GM12878 (cell line): Measurements from ENCODE around the gene S100A6. TPM values are rescaled to one million over a fixed set of nuclear protein-coding genes. Genes with fewer than 3 reads are reported as not detected.

Experiments used
- ATAC-seq: fragments of 200-7000 bp; cut with Tn5 transposase; 3 replicates; pipeline ENCODE4 v1.9.1; 2020; ENCODE audit warnings: mild to moderate bottlenecking, moderate library complexity
- Bru-seq: library from RNA; stranded (reverse); fragments of 400-500 nt; gene quantifications from one replicate; lab custom pipeline; 2021; lab: Mats Ljungman, UMichigan
- BruChase-seq, 2 experiments: library from RNA; stranded (reverse); fragments of 400-500 nt; gene quantifications; one replicate each; lab custom pipeline; 2021; lab: Mats Ljungman, UMichigan
- BruUV-seq: library from RNA; stranded (reverse); fragments of 400-500 nt; replicated peaks from 2 replicates; lab custom pipeline; 2021; lab: Mats Ljungman, UMichigan
- CTCF ChIA-PET: fragments of 300-600 bp; sonication (Branson Sonifier 250); formaldehyde crosslinking; extraction: SDS; loops from one replicate; lab custom pipeline; 2021; ENCODE audit warnings: inconsistent platforms; lab: Yijun Ruan, JAX
- POLR2A ChIA-PET: fragments of 350-600 bp; formaldehyde crosslinking; extraction: SDS; loops from one replicate; lab custom pipeline; 2021; ENCODE audit warnings: inconsistent platforms; lab: Charles Lee
- RAD21 ChIA-PET: fragments of 300-600 bp; sonication (Branson Sonifier 250); formaldehyde crosslinking; loops from one replicate; lab custom pipeline; 2023; ENCODE audit warnings: antibody characterized with exemption; ENCODE audit not compliant: unreplicated experiment; lab: Charles Lee
- SMC1A ChIA-PET: fragments of 300-600 bp; sonication (Branson Sonifier 250); formaldehyde crosslinking; loops from one replicate; lab custom pipeline; 2023; ENCODE audit not compliant: unreplicated experiment, uncharacterized antibody; lab: Charles Lee
- DNase-seq: peaks from one replicate; pipeline ENCODE4 v3.0.0-alpha.2; 2011; ENCODE audit warnings: low read depth, low spot score
- FAIRE-seq: peaks from 3 replicates; lab custom pipeline; 2011; peaks lifted over from hg19 to GRCh38; lab: Jason Lieb, UNC
- H2AFZ ChIP-seq: 2 replicates; pipeline ENCODE4 v1.6.0; 2011; ENCODE audit warnings: low read depth, low read length, control low read depth; ENCODE audit not compliant: control insufficient read depth
- H3K27ac ChIP-seq: 2 replicates; pipeline ENCODE4 v1.5.1; 2011; ENCODE audit warnings: control low read depth; ENCODE audit not compliant: control insufficient read depth, insufficient read depth
- H3K27me3 ChIP-seq, 2 experiments: replicated peaks in 1 of 2; 2 replicates each; pipeline versions ENCODE4 v1.6.0 to v1.6.1; 2011; ENCODE audit warnings: low read length in 1 of 2; ENCODE audit not compliant: control insufficient read depth in 2 of 2, insufficient read depth in 2 of 2
- H3K36me3 ChIP-seq, 2 experiments: 2 replicates each; pipeline ENCODE4 v1.5.1; 2011; ENCODE audit warnings: low read length in 1 of 2; ENCODE audit not compliant: control insufficient read depth in 2 of 2, insufficient read depth in 2 of 2
- H3K4me1 ChIP-seq: 2 replicates; pipeline ENCODE4 v1.6.1; 2011; ENCODE audit warnings: mild to moderate bottlenecking, low read length, moderate library complexity, mixed read lengths; ENCODE audit not compliant: control insufficient read depth, insufficient read depth
- H3K4me2 ChIP-seq: 2 replicates; pipeline ENCODE4 v1.6.0; 2011; ENCODE audit warnings: control low read depth; ENCODE audit not compliant: control insufficient read depth, insufficient read depth
- H3K4me3 ChIP-seq: fragments of 200-600 bp; sonication (generic); 2 replicates; pipeline ENCODE4 v1.5.1; 2016
- H3K79me2 ChIP-seq: 2 replicates; pipeline ENCODE4 v1.6.0; 2011; ENCODE audit warnings: low read length; ENCODE audit not compliant: control insufficient read depth, insufficient read depth
- H3K9ac ChIP-seq: 2 replicates; pipeline ENCODE4 v1.8.0; 2011; ENCODE audit warnings: low read length, control low read depth, mixed read lengths; ENCODE audit not compliant: control insufficient read depth, insufficient read depth
- H3K9me3 ChIP-seq: replicated peaks from 3 replicates; pipeline ENCODE4 v1.5.1; 2011; ENCODE audit warnings: mild to moderate bottlenecking, low read length; ENCODE audit not compliant: control insufficient read depth, insufficient read depth
- H4K20me1 ChIP-seq: 2 replicates; pipeline ENCODE4 v1.6.0; 2011; ENCODE audit not compliant: control insufficient read depth, insufficient read depth
- HDGF ChIP-seq: fragments of 450-650 bp; IDR thresholded peaks from 2 replicates; pipeline ENCODE4 v1.6.1; 2016; ENCODE audit warnings: antibody characterized with exemption
- NBN ChIP-seq: fragments of 450-650 bp; IDR thresholded peaks from 2 replicates; pipeline ENCODE4 v1.6.1; 2016
- ZNF687 ChIP-seq: fragments of 450-650 bp; IDR thresholded peaks from 2 replicates; pipeline ENCODE4 v1.6.1; 2017; ENCODE audit warnings: mild to moderate bottlenecking, moderate library complexity
- WGBS: methylation state at CpG from one replicate; pipeline ENCODE4 v1.1.6; 2016; ENCODE audit warnings: low lambda C conversion rate; ENCODE audit not compliant: insufficient replicate concordance, insufficient coverage; ENCODE audit errors: missing lambda C conversion rate; 5-methylcytosine and 5-hydroxymethylcytosine counted together
- in situ Hi-C: fragments of 300-500 bp; cut with MboI; formaldehyde crosslinking; loops from 9 replicates; pipeline ENCODE4 v1.14.3; 2018; ENCODE audit warnings: mixed read lengths
- intact Hi-C: fragments of 100-400 bp; cut with micrococcal nuclease; formaldehyde crosslinking; loops from one replicate; pipeline ENCODE4 v1.14.2; 2022; ENCODE audit not compliant: unreplicated experiment
- long read RNA-seq, 2 experiments: library from polyadenylated mRNA; unstranded; transcript quantifications; one replicate each; pipeline ENCODE4 v2.0.0, GENCODE V29; 2019 to 2020
- polyA minus RNA-seq, 3 experiments: library from RNA; depleted of rRNA, polyadenylated mRNA; stranded (reverse); fragments of >200 nt; gene quantifications; 2 replicates each; pipeline ENCODE4 v1.2.3, GENCODE V29; 2011
- polyA plus RNA-seq, 11 experiments: library from polyadenylated mRNA; depleted of rRNA in 4 of 11; unstranded in 6 of 11; stranded (reverse) in 5 of 11; fragments of >200 nt; fragmentation: Nextera tagmentation in 4 of 11; fragmentation: Illumina TruSeq in 1 of 11; extraction: Ambion mirVana in 4 of 11; extraction: Trizol in 1 of 11; gene quantifications; 1 replicate in 1 of 11; 2 replicates in 10 of 11; pipeline versions ENCODE4 v1.2.1 to v1.2.3, GENCODE V29; 2011 to 2016; ENCODE audit warnings: inconsistent platforms in 2 of 11, missing spikeins in 2 of 11, low read depth in 1 of 11
- total RNA-seq, 4 experiments: library from RNA; depleted of rRNA in 3 of 4; stranded (reverse); fragments of >200 nt in 3 of 4; fragmentation: Illumina TruSeq in 1 of 4; extraction: Trizol in 1 of 4; gene quantifications; 2 replicates each; pipeline versions ENCODE4 v1.2.1 to v1.2.3, GENCODE V29; 2013 to 2021
- TF ChIP-seq, protein P1 (sequence below): fragments of 450-650 bp; IDR thresholded peaks from 2 replicates; pipeline ENCODE4 v1.6.1; 2016; ENCODE audit warnings: mild to moderate bottlenecking

The S100A6 gene
- total RNA-seq (2013; cell fraction: nucleolus; rRNA removed), result 1.7 and 5.0 TPM in 2 replicates
- total RNA-seq (2014; rRNA removed) (44.6 and 48.4 TPM in 2 replicates), total RNA-seq (2014; rRNA removed; fragmentation: Illumina TruSeq; extraction: Trizol) (45.7 and 46.9 TPM in 2 replicates), total RNA-seq (2021) (54.6 and 55.4 TPM in 2 replicates), polyA plus RNA-seq (2011; rRNA removed) (5.3 and 7.2 TPM in 2 replicates), polyA plus RNA-seq (2014; fragmentation: Illumina TruSeq; extraction: Trizol) (10.5 and 15.0 TPM in 2 replicates), polyA plus RNA-seq (2014; fragmentation: Nextera tagmentation; extraction: Ambion mirVana) (100 to 1,000 TPM; 109 to 121 TPM), polyA plus RNA-seq (2014; rRNA removed) (59.1 and 60.2 TPM in 2 replicates), polyA plus RNA-seq (2016; fragmentation: Nextera tagmentation; extraction: Ambion mirVana) (10 to 100 TPM; 28.8 to 32.3 TPM), polyA minus RNA-seq (2011; rRNA and poly(A)+ RNA removed) (3.4 and 7.7 TPM in 2 replicates), Bru-seq, nascent RNA (percentile 69 among the genes with signal in this experiment), BruChase-seq, experiment 1, labeled RNA remaining after a 6-hour chase (percentile 69 among the genes with signal in this experiment), BruChase-seq, experiment 2, labeled RNA remaining after a 2-hour chase (percentile 59 among the genes with signal in this experiment)
- 8.1 TPM for polyA plus RNA-seq (2011; ENCODE audit: low read depth)
- 6.2 and 11.8 TPM in 2 replicates for polyA plus RNA-seq (2011; cell fraction: cytosol; rRNA removed)
- 2.4 and 9.4 TPM in 2 replicates for polyA plus RNA-seq (2011; cell fraction: nucleus; rRNA removed)
- 11.8 and 23.8 TPM in 2 replicates for polyA plus RNA-seq (2012)
- 33.4 and 45.6 TPM in 2 replicates for polyA minus RNA-seq (2011; cell fraction: cytosol; rRNA and poly(A)+ RNA removed)
- 7.1 and 7.4 TPM in 2 replicates for polyA minus RNA-seq (2011; cell fraction: nucleus; rRNA and poly(A)+ RNA removed)
- long read RNA-seq, experiment 1, partial matches to known transcripts, result 0 of 3 reads
- long read RNA-seq, experiment 1, other reads (novel, unspliced or antisense), result 0 of 3 reads
- long read RNA-seq, experiment 2, transcript S100A6-201 (3 exons, 665 nt), result major isoform, 14 of 17 reads
- long read RNA-seq, experiment 2, partial matches to known transcripts, result 0 of 17 reads
- long read RNA-seq, experiment 2, other reads (novel, unspliced or antisense), result 2 of 17 reads

DNA sequence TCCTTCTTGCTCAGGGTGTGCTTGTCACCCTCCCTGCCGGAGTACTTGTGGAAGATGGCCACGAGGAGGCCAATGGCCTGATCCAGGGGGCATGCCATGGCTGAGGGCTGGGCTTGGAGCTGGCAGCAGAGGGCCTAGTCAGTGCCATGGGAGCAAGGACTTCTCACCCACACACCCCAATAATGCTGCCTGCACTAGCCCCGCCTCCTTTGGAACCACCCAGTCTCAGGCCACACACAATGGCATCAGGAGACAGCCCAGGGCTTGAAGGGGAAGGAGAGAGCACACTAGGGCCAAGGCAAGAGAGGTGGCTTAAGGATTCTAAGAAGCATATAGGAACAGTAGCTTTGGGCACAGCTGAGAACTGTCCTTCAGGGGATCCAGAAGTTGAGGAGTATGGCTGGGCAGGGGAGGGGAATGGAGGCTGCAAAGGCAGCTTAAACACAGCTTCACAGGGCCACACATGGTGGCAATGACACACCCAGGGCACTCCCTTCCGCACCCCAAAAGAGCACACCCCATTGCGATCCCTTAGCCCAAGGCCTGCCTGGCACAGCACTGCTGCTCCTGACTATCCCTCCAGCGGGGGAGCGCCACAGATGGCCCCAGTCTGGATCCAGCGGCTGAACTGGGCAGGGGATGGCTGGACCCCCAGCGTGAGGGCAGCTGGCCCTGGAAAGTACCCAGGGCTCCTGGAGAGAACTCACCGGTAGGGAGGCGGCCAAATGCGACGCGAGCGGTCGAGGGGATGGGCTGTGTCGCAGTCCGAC, at the start of gene S100A6:
S100A6 (minus strand) TSS at position 750 of the 770 bp plus-strand sequence; CDS start at position 98, 652 bp downstream.
- BruUV-seq, result TSS peak; percentile 82
- H3K4me2 ChIP-seq, result peak within 1 kb of the TSS; percentile 99
- RAD21 ChIA-PET, result interaction anchor here (0.8 to 6.4 kb wide), 15 partner anchors 9 to 199 kb away, joined by 3 to 74 read pairs (median 4); partner anchors contain the start of genes CHTOP, S100A13, S100A2 and S100A4
- 5% methylated on average over 18 of the region's 18 CpGs for WGBS
- H3K9ac ChIP-seq, result peak within 1 kb of the TSS; percentile 67
- TF ChIP-seq, protein P1, sequence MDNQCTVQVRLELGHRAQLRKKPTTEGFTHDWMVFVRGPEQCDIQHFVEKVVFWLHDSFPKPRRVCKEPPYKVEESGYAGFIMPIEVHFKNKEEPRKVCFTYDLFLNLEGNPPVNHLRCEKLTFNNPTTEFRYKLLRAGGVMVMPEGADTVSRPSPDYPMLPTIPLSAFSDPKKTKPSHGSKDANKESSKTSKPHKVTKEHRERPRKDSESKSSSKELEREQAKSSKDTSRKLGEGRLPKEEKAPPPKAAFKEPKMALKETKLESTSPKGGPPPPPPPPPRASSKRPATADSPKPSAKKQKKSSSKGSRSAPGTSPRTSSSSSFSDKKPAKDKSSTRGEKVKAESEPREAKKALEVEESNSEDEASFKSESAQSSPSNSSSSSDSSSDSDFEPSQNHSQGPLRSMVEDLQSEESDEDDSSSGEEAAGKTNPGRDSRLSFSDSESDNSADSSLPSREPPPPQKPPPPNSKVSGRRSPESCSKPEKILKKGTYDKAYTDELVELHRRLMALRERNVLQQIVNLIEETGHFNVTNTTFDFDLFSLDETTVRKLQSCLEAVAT, result peak; percentile 36; the same call in 1 of the 2 replicates
- TF ChIP-seq NBN (peak; percentile 21; the same call in 1 of the 2 replicates), HDGF (peak; percentile 71; the same call in 1 of the 2 replicates), ZNF687 (no peak)
- ATAC-seq (peak; percentile 64), DNase-seq (no peak), FAIRE-seq (peak; percentile 49)
- no peaks in the 10 kb centered on the region; the same call in 1 of the 2 replicates for H3K79me2 ChIP-seq
- H3K27me3 ChIP-seq, result no peaks in the 10 kb centered on the region
- no peaks in the 10 kb centered on the region for H3K9me3 ChIP-seq
- SMC1A ChIA-PET, result interaction anchor here (0.6 to 5.6 kb wide), 11 partner anchors 9 to 189 kb away, joined by 3 to 72 read pairs (median 9); partner anchors contain the start of genes S100A2 and S100A4
- no peaks in the 10 kb centered on the region for H3K36me3 ChIP-seq
- in situ Hi-C loops (no loop called here), intact Hi-C loops (no loop called here)
- peaks cover 12% of the 10 kb centered on the region for H3K4me1 ChIP-seq
- CTCF ChIA-PET, result interaction anchor here (0.8 to 8.6 kb wide), 14 partner anchors 9 to 452 kb away, joined by 3 to 216 read pairs (median 4); partner anchors contain the start of genes CHTOP, RAB13, S100A13 and S100A16
- no peaks in the 10 kb centered on the region for H4K20me1 ChIP-seq
- no peak within 1 kb of the TSS; the same call in 1 of the 2 replicates for H3K27ac ChIP-seq
- H2AFZ ChIP-seq, result peak within 1 kb of the TSS; percentile 96
- POLR2A ChIA-PET, result interaction anchor here (0.8 to 3.2 kb wide), 10 partner anchors 10 to 208 kb away, joined by 3 to 29 read pairs (median 6); partner anchors contain the start of genes CHTOP, S100A2 and S100A4
- peak within 1 kb of the TSS; percentile 67 for H3K4me3 ChIP-seq
